Ramos (cell line): ENCODE results near the gene CAPN15.

Source experiments
- in situ Hi-C: fragments of 300-500 bp; cut with MboI; formaldehyde crosslinking; loops from one replicate; pipeline ENCODE4 v1.14.3; 2022; ENCODE audit warnings: low sequenced_read_pairs; ENCODE audit not compliant: unreplicated experiment

Gene CAPN15

GRCh38 chr16:524274-525040 lies 3.1 kb upstream of the CAPN15 start:
- in situ Hi-C loops = no loop called here

DNA sequence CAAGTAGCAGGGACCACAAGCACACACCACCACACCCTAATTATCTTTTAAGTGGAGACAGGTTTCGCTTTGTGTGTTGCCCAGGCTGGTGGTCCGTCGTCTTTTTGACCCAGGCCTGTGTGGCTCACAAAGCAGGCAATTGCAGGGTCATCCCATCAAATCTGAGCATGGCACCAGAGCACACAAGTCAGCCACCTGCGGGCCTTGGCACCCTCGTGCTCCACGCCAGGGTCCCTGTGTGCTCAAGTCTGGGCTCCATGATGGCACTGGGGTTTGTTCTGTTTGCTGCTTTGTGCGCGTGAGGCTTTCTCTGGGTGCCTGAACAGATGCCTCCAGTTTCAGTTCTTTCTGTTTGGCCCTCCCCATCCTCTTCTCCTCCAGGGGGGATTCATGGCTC lies 2.4 kb upstream of the CAPN15 start:
- in situ Hi-C loops = no loop called here

- in situ Hi-C loops = no loop called here
Measured at GRCh38 chr16:525520-526180, 1.9 kb upstream of the CAPN15 start.

DNA sequence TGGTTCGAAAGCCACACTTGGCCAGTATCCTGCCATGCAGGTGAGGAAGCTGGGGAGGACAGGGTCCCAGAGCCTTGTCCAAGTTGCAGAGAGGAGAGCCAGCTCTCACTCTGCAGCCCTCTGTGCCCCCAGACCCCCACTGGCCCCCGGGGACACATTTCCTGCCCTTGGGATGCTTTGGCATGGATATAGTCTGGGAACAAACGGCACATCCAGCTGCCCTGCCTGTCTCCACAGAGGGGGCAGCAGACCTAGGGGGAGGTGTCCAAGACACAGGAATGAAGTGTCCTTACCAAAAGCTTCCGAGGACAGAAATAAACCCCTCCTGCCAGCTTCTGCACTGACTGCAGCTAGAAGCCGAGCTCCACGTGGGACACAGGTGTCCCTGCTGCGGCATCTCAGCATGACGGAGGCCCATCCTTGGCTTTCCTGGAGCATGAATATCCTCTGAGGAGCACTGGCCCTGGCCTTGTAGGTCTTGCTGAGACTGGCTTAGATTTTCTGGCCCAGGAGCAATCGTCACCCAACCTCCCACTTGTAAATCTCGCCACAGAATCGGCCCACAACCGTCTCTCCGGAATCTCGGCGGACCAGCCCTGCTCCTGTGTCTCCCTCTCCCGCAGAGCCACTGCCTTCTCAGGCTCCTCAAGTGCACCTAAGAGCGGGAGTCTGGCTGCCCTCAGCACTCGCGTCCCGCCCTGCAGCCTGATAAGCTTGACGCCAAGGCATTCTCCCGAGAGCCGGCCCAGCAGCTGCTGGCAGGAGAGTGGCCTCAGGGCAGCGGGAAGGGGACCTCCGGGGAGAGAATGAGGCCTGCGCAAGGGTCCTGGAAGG lies 1.1 kb upstream of the CAPN15 start:
- in situ Hi-C loops = no loop called here

- in situ Hi-C loops = no loop called here
Measured at GRCh38 chr16:528111-529011, 849 bp downstream of the CAPN15 start.

- in situ Hi-C loops = no loop called here
Measured at GRCh38 chr16:529012-529575, 1.6 kb downstream of the CAPN15 start.

DNA sequence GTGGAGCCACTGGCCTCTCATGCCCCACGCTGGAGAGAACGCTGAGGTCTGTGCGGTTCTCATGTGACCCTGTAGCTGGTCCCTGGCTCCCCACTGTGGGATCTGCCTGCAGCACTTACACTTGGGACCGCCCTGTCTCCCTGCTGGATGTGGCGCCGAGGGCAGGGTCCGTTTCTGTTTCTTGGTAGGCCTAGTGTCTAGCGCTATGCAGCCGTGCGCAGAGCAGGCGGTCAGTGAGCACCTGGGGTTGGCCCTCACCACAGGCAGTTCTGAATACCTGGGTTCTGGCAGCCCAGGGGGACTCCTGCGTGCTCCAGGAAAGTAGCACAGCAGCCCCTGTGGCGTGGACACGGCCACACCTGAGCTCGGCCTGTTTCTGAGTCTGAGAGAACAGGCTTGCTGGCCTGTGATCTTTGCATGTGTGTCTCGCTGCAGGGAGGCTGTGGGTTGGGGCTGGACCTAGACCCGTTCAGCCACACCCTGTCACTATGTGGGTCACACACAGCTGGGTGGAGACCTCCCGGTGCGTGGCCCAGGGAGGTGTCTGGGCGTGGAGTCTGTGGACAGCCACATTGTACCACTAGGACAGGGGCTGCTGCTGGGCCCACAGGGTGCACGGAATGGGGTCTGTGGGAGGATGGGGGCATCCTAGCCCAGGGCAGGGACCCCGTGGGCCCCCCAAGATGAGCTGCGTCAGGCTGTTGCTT lies 2.8 kb downstream of the CAPN15 start:
- in situ Hi-C loops = no loop called here

DNA sequence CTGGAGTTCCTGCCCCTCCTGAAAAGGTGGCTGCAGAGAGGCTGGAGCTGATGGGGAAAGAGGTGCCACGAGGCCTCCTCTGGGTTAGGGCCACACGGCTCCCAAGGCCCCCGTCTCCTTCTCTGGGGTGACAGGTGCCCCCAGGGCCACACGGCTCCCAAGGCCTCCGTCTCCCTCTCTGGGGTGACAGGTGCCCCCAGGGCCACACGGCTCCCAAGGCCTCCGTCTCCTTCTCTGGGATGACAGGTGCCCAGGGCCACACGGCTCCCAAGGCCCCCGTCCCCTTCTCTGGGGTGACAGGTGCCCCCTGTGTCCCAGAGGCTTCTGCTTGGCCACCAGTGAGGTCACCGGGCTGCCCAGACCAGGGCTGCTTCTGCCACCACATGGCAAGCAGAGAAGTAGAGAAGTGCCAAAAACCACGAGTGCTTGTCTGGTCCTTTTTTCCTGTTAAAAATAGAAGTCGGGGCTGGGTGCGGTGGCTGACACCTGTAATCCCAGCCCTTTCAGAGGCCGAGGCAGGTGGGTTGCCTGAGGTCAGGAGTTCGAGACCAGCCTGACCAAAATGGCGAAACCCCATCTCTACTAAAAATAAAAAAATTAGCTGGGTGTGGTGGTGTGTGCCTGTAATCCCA lies 4.1 kb downstream of the CAPN15 start:
- in situ Hi-C loops = no loop called here

DNA sequence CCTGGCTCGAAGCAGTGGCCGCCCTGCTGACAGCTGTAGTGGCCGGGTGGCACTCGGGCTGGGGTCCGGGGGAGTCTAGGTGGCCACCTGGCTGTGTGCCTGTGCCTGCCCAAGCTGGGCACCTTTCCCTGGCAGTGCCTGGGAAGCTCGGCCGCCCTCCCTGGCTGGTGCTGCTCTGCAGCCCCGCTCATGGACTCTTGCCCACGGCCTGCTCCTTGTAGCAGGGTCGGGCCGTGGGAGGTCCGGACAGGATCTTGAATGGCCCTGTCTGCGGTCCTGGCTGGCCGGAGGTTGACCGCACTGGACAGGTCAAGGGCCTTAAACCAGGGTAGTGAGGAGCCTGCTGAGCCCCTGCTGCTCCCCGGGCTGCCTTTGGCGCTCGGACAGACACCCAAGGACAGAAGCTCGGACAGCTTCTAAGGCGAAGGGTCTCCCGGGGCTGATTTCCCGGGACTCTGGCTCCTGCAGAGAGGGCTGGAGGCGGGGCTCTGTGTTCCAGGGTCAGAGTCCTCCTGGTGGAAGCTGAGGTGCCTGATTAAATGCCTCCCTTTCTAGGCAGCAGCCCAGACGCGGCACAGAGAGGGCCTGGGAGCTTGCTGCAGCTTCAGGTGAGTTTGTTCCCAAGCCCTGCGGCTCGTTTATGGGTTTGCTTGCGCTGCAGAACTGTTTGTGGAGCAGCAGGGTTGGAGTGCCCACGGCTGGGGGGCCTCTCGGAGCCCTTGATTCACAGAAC lies 6.0 kb downstream of the CAPN15 start:
- in situ Hi-C loops = no loop called here

- in situ Hi-C loops = no loop called here
Measured at GRCh38 chr16:534135-534534, 6.6 kb downstream of the CAPN15 start.

DNA sequence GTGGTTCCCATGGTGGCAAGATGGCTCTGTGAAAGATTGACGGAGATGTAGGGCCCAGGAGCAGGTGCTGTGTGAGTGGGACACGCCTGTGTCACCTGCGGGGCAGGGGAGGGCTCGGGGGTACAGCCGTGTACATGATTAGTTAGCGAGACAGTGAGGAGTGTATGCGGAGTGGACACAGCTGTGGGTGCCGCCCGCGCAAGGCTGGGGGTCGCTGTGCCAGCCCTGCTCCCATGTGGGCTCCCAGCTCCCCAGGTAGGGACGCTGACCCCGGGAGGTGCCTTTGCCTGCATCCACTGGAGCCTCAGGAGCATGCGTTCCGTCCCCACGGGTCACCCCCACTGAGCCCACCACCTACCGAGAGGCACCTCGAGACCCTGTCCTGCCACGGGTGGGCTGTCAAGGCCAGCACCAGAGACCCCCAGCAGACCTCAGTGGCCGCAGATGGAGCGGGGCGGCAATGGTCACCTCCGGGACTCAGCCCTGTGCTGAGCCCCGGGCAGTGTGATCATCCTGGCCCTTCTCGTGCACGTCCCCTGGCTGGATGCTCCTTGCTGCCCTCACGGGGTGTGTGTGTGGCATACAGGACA lies 7.4 kb downstream of the CAPN15 start:
- in situ Hi-C loops = no loop called here

DNA sequence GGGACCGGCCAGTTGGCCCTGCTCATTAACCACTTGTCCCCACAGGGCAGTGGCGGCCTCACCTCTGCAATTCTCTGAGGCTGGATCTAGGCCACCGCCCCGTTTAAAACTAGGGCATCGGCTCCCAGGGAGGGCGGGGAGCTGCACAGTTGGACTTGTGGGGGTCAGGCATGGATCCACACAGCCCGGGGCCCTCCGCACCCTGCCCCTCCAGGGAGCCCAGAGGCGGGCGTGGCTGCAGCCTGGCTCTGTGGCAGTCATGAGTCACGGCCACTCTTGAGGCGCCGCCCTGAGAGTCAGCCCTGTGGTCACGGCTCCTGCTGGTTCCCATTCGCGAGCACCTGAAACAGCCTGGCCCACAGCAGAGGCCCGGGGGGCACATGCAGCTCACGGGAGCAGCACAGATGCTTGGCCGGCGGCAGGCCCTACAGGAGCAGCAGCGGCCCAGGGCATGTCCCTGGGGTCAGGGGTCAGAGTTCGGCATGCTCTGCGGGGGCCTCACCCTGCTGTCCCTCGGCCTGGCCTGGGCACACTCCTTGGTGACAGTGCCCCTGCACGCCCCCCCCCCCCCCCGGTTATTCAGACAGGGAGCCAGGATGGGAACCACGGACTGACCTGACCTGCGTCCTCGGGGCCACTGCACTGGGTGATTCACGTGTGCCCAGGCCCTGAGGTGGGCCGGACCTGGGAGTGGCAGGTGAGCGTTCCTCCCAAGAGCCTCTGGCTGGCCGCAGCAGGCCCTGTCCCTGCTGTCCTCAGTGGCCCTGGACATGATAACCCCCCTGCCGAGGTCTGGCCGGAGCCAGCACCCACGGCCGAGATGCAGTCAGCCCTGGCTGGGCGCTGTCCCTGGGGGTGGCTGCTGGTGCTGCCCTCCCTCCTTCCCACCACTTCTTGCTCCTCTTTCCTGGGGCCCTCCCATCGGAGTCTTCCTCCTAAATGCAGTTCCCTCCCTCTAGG lies 8.2 kb downstream of the CAPN15 start:
- in situ Hi-C loops = no loop called here

DNA sequence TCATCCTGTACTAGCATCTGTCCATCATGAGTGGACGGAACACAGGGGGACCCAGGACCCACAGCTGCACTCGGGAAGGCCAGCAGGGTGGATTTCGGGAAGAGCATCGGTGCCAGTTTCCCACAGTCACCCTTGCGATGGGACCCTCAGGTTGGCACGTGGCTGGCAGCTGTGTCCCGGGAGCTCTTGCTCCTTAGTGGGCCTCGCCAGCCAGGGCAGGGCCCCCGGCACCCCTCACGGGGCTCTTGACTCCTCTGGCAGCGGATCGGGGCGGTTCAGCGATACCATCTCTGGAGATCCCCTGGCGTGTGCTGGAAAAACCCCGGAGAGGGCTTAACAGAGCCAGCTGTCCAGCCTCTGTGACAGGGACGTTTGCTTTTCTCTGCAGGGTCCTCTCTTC lies 9.2 kb downstream of the CAPN15 start:
- in situ Hi-C loops = no loop called here

DNA sequence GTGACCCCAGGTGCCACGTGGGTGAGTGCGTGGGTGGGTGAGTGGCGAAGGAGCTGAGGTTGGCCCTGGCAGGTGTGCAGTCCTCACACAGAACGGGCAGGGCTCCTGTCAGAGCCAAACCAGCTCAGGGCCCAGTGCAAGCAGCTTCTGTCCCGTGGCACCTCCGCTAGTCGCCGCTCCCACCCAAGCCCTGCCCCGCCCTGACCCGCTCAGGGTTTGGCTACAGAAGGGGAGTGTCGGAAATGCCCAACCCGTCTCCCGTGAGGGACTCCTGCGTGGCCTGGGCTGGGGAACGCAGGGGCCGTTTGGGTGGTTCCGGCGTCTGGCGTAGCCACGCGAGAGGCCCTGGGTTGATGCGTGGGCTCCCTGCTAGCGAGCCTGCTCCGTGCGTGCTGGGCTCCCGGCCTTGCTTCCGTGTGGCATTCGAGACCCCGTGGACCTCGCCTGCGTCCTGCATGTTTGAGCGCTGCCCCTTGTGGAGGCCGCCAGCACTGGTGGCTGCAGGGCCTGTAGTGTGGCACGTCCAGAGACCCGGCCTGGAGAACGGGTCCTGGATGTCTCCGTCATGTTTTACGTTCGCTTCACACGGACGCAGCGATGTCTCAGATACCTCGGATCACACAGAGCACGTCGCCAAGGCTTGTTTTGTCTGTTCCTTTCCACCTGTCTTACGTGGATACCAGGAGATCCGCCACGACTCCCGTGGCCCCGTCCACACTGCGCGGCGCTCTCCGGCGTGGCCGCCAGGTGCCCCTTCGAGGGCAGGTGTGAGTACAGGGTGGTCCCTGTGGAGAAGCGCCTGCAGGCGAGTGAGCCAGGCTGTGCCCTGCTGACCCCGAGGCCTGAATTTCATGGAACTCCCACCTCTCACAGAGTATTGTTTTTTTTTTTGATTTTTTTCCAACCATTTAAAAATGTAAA lies 10.2 kb downstream of the CAPN15 start:
- in situ Hi-C loops = no loop called here

GRCh38 chr16:539901-540530 lies 12.5 kb downstream of the CAPN15 start:
- in situ Hi-C loops = no loop called here
